Activated CD8-positive, alpha-beta memory T cell treated with anti-CD3 and anti-CD28 coated beads, Interleukin-2, amount 50 U/mL, for 24 hours (primary cell): Measurements from ENCODE around the gene LSM7.

ENCODE experiments used
- DNase-seq: peaks from one replicate; pipeline ENCODE4 v3.0.0-alpha.2; 2020; ENCODE audit errors: extremely low read depth

Gene LSM7

DNA sequence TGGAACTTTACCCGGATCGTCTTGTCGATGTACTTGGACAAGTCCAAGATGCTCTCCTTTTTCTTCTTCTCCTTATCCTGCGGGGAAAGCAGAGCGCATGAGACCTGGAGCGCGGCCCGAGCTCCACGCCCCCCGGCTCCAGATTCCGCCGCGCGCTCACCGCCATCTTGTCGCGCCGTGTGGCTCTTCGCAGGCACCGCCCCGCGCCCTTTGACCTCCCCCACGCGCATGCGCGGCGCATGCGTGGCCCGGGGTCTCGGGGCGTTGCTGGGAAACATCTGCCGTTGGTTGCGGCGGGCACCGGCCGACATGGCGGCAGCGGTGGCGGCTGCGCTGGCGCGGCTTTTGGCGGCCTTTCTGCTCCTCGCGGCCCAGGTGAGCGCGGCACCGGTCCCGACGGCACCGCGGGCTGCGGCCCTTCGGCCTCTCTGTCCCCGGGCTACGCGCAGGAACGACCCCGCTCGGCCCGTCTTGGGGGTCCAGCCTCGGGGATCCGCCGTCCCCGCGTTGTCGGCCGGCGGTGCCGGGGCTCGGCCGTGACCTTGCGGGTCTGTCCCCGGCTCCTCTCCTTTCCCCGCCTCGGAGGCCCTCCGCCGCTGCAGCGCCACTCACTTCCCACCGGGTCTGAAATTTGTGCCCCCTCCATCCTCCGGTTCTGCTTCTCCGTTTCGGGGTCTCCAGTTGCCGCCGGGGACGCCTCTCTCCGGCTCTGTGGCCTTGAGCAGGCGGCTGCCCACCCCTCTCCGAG is at the start of gene LSM7, which contains the start of gene SPPL2B:
Gene LSM7, minus strand, starts transcription at position 186 of the 748 bp plus-strand sequence. Its CDS starts 20 bp downstream, at position 166.
Gene SPPL2B, plus strand, starts transcription at position 284 of the 748 bp plus-strand sequence. Its CDS starts 26 bp downstream, at position 310.
- DNase-seq: peak; percentile 75

DNA sequence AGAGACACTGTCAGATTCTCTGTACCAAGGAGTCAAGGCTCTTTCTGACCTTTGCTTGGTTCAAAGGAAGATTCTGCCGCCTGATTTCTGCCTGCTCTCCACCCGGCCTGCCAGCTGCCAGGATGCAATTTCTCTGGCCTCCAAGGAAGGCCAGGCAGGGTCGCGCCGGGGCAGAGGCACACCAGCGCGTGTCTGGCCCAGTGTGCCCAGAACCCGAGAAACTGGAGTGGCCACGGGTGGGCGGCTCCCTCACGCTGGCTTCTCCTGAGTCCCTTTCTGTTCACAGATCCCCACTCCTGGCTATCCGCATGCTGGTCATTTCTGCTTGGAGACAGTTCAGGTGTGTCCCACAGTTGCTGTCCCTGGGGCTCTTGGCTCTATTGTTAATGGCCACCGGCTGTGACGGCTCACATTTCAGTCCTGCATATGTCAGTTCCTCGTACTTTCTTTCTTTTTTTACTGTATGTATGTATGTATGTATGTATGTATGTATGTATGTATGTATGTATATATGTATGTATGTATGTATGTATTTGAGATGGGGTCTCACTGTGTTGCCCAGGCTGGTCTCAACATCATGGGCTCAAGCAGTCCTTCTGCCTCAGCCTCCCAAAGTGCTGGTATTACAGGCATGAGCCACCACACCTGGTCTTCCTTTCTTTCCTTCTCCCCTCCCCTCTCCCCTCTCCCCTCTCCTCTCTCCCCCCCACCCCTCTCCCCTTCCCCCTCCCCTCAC is 48.6 kb upstream of the LSM7 start:
- DNase-seq: no peak

DNA sequence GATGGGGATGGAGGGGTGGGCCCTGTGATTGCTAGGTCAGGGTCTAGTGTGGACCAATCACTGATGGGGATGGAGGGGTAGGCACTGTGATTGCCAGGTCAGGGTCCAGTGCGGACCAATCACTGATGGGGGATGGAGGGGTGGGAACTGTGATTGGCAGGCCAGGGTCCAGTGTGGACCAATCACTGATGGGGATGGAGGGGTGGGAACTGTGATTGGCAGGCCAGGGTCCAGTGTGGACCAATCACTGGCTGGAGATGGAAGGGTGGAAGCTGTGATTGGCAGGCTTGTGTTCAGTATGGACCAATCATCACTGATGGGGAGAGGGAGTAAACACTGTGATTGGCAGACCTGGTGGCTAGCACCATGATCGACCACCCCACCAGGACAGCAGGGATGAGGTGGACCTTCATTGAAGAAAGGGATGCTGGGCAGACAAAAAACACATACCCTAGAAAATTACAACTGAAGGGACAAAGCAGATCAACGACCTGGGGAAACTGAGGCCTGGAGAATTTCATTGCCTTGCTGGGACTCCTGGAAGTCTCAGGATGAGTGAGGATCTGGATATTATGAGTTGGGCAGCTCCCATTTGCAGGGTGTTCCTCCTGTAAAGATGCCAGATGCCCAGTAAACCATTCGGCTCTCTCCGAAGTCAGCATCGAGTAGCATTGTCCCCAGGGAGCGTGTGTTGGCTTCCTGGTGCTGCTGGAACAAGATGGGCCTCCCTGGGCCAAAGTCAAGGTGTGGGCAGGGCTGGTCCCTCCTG is 47.2 kb upstream of the LSM7 start:
- no peak for DNase-seq

- no peak for DNase-seq
Measured at GRCh38 chr19:2374808-2375207, 46.4 kb upstream of the LSM7 start.

DNA sequence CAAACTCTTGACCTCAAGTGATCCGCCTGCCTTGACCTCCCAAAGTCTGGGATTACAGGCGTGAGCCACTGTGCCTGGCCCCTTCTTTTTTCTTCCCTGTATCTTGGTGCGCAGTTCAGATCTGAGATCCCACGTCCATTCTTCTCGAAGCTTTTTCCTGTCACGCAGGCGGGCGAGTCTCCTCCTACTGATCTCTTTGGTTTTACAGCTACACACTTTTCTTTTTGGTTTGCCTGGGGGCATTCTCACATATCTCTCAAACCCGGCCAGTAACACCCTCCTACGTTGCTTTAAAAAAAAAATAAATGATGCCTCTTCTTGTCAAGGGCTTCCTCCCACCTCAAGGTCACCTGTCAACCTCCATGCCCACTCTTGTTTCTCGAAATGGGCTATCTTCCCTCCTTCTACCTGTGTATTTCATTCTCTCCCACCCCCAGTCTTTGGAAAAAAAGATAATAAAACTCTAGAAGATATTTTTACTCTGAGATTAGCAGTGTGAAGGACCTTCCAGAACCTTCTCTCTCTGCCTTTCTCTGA is 43.8 kb upstream of the LSM7 start:
- DNase-seq: no peak

- DNase-seq: no peak
Measured at GRCh38 chr19:2371656-2372055, 43.3 kb upstream of the LSM7 start.

- no peak for DNase-seq
Measured at GRCh38 chr19:2365201-2365970, 37.0 kb upstream of the LSM7 start.

DNA sequence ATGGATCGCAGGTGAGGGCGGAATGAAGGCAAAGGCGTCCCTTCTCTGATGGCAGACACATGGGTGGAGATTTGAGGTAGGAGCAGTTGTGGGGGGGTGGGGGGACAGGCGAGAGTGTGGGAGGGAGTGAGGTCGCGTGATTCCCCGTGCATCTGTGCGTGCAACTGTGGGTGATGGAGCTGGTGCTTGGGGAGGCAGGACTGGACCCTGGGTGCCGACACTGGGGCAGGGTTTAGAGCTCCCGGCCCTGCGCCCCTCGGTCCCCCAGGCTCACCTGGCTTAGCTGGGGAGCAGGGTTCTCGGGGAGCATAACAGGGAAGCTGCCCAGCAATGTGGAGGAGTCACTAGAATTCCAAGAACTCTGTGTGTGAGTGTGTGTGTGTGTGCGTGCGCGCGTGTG is 35.0 kb upstream of the LSM7 start:
- no peak for DNase-seq

DNA sequence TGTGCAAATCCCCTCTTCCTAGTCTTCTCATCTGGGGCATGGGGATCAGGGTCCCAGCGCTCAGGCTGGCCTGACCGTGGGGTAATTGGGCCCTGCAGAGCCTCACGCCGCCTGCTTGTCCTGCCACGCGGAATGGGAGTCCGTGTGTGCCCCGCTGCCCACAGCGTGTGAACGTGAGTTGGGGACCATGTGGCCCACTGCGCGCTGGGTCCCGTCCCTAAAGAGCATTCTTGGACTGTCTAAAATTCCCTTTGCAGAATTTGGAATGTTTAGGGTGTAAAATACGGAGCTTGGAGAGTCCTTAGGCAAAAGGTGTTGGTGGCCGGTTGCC is 34.5 kb upstream of the LSM7 start:
- DNase-seq: no peak

DNA sequence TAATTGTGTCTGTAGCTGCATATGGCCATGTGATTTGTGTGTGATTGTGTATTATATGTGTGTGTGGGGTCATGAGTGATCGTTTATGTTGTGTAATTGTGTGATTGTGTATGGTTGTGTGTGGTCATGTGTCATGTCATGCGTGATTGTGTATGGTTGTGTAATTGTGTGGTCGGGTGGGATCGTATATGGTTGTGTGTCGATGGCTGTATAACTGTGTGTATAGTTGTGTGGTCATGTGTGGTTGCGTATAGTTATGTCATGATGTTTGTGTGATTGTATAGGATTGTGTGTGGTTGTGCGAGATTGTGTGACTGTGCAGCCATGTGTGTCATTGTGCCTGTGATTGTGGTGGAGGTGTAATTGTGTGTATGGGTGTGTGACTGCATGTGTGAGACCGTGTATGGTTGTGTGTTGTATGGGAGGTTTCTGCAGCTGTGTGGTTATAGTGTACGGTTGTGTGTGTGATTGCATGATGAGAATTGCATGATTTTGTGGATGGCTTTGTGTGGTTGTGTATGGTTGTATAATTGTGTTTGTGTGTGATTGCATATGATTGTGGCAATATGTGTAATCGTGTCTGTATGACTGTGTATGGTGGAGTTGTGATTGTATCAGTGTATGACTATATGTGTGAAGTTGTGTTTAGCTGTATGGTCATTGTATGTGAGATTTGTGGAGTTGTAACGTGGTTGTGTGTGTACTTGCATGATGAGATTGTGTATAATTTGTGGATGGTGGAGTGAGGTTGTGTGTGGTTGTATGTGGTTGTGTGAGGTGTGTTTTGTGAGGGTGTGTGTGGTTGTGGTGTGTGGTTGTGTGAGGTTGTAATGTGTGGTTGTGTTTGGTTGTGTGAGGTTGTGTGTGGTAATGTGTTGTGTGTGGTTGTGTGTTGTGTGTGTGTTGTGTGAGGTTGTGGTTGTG is 33.9 kb upstream of the LSM7 start:
- DNase-seq: no peak

- no peak for DNase-seq
Measured at GRCh38 chr19:2361246-2362045, 33.1 kb upstream of the LSM7 start.

- no peak for DNase-seq
Measured at GRCh38 chr19:2360833-2361232, 32.4 kb upstream of the LSM7 start.

- DNase-seq: no peak
Measured at GRCh38 chr19:2359992-2360685, 31.8 kb upstream of the LSM7 start, which contains the start of gene TMPRSS9. Gene TMPRSS9 (plus strand): TSS chr19:2360265. CDS start chr19:2389786, 29,521 bp downstream.

DNA sequence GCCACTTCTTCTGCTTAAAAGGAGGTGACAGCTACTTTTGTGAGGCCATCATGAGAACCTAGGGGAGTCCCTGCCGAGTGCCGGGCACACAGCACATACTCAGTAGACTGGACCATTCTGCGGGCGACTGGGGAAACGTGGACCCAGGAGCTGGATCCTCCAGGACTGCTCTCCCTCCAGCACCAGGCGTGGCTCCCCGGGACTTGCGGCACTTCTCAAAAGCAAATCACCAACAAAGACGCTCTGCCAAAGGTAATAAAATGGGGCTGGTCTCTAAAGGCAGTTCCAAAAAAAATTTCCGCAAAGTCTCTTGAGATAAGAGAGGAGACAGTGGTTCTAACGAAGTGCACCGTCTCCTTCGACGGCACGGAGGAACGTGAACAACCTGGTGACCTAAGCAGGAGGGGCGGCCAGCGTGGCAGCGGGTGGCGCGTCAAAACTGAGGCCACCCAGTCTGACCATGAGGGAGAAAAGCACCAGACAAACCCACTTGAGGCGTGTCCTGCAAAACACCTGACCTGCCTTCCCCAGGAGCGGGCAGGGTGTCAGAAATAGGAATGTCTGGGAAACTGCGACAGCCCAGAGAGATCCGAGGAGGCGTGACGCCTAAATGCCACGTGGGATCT is 30.3 kb upstream of the LSM7 start:
- no peak for DNase-seq

DNA sequence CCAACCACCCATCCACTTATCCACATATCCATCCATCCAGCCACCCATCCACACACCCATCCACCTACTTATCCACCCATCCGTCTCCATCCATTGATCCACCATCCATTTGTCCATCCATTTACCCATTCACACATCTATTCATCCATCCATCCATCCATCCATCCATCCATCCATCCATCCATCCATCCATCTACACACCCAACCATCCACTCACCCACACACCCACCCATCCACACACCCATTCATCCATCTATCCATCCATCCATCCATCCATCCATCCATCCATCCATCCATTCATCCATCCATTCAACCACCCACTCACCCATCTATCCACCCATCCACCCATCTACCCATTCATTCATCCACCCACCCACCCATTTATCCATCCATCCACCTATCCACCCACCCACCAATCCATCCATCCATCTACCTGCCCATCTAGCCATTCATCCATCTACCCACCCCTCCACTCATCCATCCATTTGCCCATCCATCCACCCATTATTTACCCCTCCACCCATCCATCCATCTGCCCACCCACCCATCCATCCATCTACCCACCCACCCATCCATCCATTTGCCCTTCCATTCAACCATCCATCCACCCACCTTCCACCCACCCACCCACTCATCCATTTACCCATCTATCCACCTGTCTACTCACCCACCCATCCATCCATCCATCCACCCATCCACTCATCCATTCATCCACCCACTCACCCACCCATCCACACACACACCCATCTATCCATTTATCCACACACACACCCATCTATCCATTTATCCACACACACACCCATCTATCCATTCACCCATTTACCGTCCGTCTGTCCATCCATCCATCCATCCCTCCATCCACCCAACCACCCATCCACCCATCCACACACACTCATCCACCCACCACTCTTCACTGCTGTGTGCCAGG is 29.2 kb upstream of the LSM7 start:
- DNase-seq: no peak

- DNase-seq: no peak
Measured at GRCh38 chr19:2356036-2356646, 27.8 kb upstream of the LSM7 start.
